ENCODE measurements around the gene ERCC3. TPM values are rescaled to one million over a fixed set of nuclear protein-coding genes. Genes with fewer than 3 reads are reported as not detected.

Gene ERCC3
- total RNA-seq, 1 experiment from 2014 or later: 60.8 TPM

- no peak overlapping the region for H2BK5ac ChIP-seq (ENCODE audit: insufficient read length, low read length)
These were observed 38.4 kb upstream of the ERCC3 start for GRCh38 chr2:127332335-127332734.

More at GRCh38 chr2:127332335-127332734, 38.4 kb upstream of the ERCC3 start:
- Histone ChIP-seq H2BK12ac (ENCODE audit: insufficient read length, low read depth, low read length) (no peak overlapping the region), H3K27ac (ENCODE audit: insufficient read length, low read depth, low read length) (no peak overlapping the region), H3K4ac (ENCODE audit: low read depth, low read length) (no peak overlapping the region), H2BK15ac (ENCODE audit: low read depth, low read length) (no peak overlapping the region), H3K23me2 (ENCODE audit: insufficient read length, low read depth, low read length, poor library complexity, severe bottlenecking) (no peaks in the 10 kb centered on the region), H2AK5ac (ENCODE audit: insufficient read length, low read length) (no peak overlapping the region), H3K79me1 (ENCODE audit: insufficient read depth, low read depth, low read length, poor library complexity, severe bottlenecking) (no peaks in the 10 kb centered on the region), H3K27me3 (ENCODE audit: insufficient read depth, low read length) (no peaks in the 10 kb centered on the region), H3K4me1 (ENCODE audit: insufficient read depth, low read length) (no peaks in the 10 kb centered on the region), H4K20me1 (ENCODE audit: control insufficient read depth, insufficient read depth, insufficient read length) (no peaks in the 10 kb centered on the region), H3K79me2 (ENCODE audit: insufficient read depth, low read length) (no peaks in the 10 kb centered on the region), H2BK120ac (ENCODE audit: low read depth, low read length, poor library complexity, severe bottlenecking) (no peak overlapping the region), H3K56ac (ENCODE audit: insufficient read length, low read depth, low read length) (no peak overlapping the region), H3K18ac (ENCODE audit: insufficient read length, low read depth, low read length) (no peak overlapping the region), H2BK20ac (ENCODE audit: low read depth, low read length, poor library complexity, severe bottlenecking) (no peak overlapping the region), H3K23ac (ENCODE audit: insufficient read length, low read depth, low read length) (no peak overlapping the region), H3K14ac (ENCODE audit: insufficient read depth, low read length) (no peak overlapping the region), H2AFZ (ENCODE audit: low read length) (no peak overlapping the region), H4K8ac (replicated peaks; ENCODE audit: insufficient read length, low read depth, low read length) (no peak overlapping the region), H3K9me3 (ENCODE audit: control insufficient read depth, low read depth, low read length) (no peaks in the 10 kb centered on the region), H3K9ac (ENCODE audit: extremely low read depth, insufficient read length, low read length) (no peak overlapping the region), H3K4me2 (ENCODE audit: insufficient read depth, insufficient read length, low read length) (no peak overlapping the region), H3T11ph (ENCODE audit: low read length) (no peak overlapping the region), H4K91ac (ENCODE audit: insufficient read length, low read depth, low read length) (no peak overlapping the region), H4K5ac (ENCODE audit: insufficient read length, low read depth, low read length) (no peak overlapping the region)
- H3K36me3 Mint-ChIP-seq (ENCODE audit: insufficient read depth in 1 of 3, low read depth in 3 of 3): peaks cover 0 to 13% (median 0%) of the 10 kb centered on the region in 3 experiments; a peak in 3 of 7 replicates
- H3K4me1 Mint-ChIP-seq: no peaks in the 10 kb centered on the region
- H3K27ac Mint-ChIP-seq: no peak overlapping the region
- H3K9me3 Mint-ChIP-seq: no peaks in the 10 kb centered on the region
- no CpG with 5 or more reads among the region's 1 CpG for WGBS (ENCODE audit: extremely low coverage, insufficient read length, low lambda C conversion rate)
- no peak for DNase-seq
- H3K27me3 Mint-ChIP-seq (ENCODE audit: low read depth): no peaks in the 10 kb centered on the region
- no peak overlapping the region for H3K4me3 Mint-ChIP-seq
- TF ChIP-seq CTCF (conservative IDR thresholded peaks at IDR 0.05): no peak
